HepG2 (cell line): ENCODE results near the gene FRMD4A.

Source experiments
- GABPA ChIP-seq, 2 experiments: IDR thresholded peaks; 2 replicates each; pipeline ENCODE4 v1.6.1; 2011 to 2016; ENCODE audit warnings: low read depth in 2 of 2, low read length in 1 of 2, missing biosample characterization in 1 of 2, missing genetic modification characterization in 1 of 2
- HDAC6 ChIP-seq: fragments of 200-600 bp; sonication (generic); IDR thresholded peaks from 2 replicates; pipeline ENCODE4 v1.7.0; 2017; ENCODE audit warnings: mild to moderate bottlenecking, antibody characterized with exemption, low read length, low read depth
- IKZF1 ChIP-seq: fragments of 450-650 bp; IDR thresholded peaks from 2 replicates; pipeline ENCODE4 v1.7.1; 2016
- NFIC ChIP-seq: IDR thresholded peaks from 2 replicates; pipeline ENCODE4 v1.6.1; 2012; ENCODE audit warnings: mild to moderate bottlenecking, low read length, inconsistent platforms
- POLR2AphosphoS5 ChIP-seq: IDR thresholded peaks from 2 replicates; pipeline ENCODE4 v1.6.1; 2012; ENCODE audit warnings: low read depth, low read length
- SETDB1 ChIP-seq: sonication (generic); formaldehyde crosslinking; IDR thresholded peaks from 2 replicates; pipeline ENCODE4 v1.5.1; 2020; ENCODE audit warnings: missing genetic modification reagents, mild to moderate bottlenecking, borderline replicate concordance
- SNAPC5 ChIP-seq: sonication (generic); formaldehyde crosslinking; IDR thresholded peaks from 2 replicates; pipeline ENCODE4 v1.8.1; 2023; ENCODE audit warnings: mild to moderate bottlenecking, missing genetic modification reagents, borderline replicate concordance
- SP2 ChIP-seq: sonication (generic); formaldehyde crosslinking; IDR thresholded peaks from 2 replicates; pipeline ENCODE4 v1.5.1; 2020; ENCODE audit warnings: mild to moderate bottlenecking, missing genetic modification reagents
- TBP ChIP-seq: sonication (generic); formaldehyde crosslinking; IDR thresholded peaks from 2 replicates; pipeline ENCODE4 v1.5.0; 2020; ENCODE audit warnings: missing genetic modification reagents
- ZNF121 ChIP-seq: sonication (generic); formaldehyde crosslinking; IDR thresholded peaks from 2 replicates; pipeline ENCODE4 v1.5.0; 2020; ENCODE audit warnings: mild to moderate bottlenecking, missing genetic modification reagents
- TF ChIP-seq, protein P1 (sequence below): sonication (generic); formaldehyde crosslinking; IDR thresholded peaks from 2 replicates; pipeline ENCODE4 v1.4.0; 2020; ENCODE audit warnings: mild to moderate bottlenecking, missing genetic modification reagents

DNA sequence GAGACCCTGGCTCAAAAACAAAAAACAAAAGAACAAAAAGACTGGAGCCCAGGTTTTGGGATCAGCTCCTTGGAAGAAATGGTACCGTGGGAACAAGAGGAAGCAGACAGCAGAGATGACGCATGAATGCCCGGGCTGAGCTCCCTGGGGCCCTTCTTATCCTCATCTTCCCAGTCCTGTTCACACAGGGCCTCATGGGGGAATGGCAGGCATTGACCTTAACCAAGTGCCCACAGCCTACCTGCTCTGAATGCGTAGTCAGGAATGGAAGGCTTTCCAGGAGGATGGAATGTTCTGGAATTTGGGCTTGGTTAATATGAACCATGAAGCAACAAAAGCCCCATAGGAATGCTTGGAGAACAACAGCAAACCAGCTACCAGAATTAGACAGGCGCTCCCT lies 589.3 kb downstream of the FRMD4A start:
- no peak for TF ChIP-seq SP2 (CRISPR knock-in tag)
- TF ChIP-seq ZNF121 = no peak
- no peak for TF ChIP-seq HDAC6
- no peak for TF ChIP-seq SNAPC5 (CRISPR knock-in tag)
- no peak for TF ChIP-seq IKZF1
- TF ChIP-seq, protein P1, sequence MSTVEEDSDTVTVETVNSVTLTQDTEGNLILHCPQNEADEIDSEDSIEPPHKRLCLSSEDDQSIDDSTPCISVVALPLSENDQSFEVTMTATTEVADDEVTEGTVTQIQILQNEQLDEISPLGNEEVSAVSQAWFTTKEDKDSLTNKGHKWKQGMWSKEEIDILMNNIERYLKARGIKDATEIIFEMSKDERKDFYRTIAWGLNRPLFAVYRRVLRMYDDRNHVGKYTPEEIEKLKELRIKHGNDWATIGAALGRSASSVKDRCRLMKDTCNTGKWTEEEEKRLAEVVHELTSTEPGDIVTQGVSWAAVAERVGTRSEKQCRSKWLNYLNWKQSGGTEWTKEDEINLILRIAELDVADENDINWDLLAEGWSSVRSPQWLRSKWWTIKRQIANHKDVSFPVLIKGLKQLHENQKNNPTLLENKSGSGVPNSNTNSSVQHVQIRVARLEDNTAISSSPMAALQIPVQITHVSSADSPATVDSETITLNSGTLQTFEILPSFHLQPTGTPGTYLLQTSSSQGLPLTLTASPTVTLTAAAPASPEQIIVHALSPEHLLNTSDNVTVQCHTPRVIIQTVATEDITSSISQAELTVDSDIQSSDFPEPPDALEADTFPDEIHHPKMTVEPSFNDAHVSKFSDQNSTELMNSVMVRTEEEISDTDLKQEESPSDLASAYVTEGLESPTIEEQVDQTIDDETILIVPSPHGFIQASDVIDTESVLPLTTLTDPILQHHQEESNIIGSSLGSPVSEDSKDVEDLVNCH (CRISPR knock-in tag) = no peak
- TF ChIP-seq TBP (CRISPR knock-in tag) = no peak
- TF ChIP-seq SETDB1 (CRISPR knock-in tag) = no peak
- no peak for TF ChIP-seq NFIC
- no peak for TF ChIP-seq POLR2AphosphoS5
- no peak for TF ChIP-seq GABPA (IDR thresholded peaks at IDR 0.05; ENCODE audit: low read depth, low read length)
- no peak for TF ChIP-seq GABPA (CRISPR knock-in tag; IDR thresholded peaks at IDR 0.05; ENCODE audit: low read depth)
